ENCODE measurements around the gene TIA1. TPM values are rescaled to one million over a fixed set of nuclear protein-coding genes. Genes with fewer than 3 reads are reported as not detected.
A peak's percentile ranks its signal among the peaks of the same experiment; 100 is the strongest.
"Not testable (repeated sequence)": the region's sequence is repeated elsewhere in the genome, so short reads cannot be mapped to it uniquely, and the experiment has no call there.

TIA1 gene
- total RNA-seq, 5 donors from 2014 or later (not counting 1 experiment from before 2014, with no cell fraction given): 94.4 to 154 (median 148) TPM

GRCh38 chr2:70270323-70270722 lies 21.9 kb upstream of the TIA1 start:
- DNase-seq: no peak
- H3K4me1 ChIP-seq (ENCODE audit: control insufficient read depth in 1 of 2, extremely low read depth in 1 of 2, insufficient read depth in 2 of 2, low read length in 2 of 2): peaks cover 0 to 4% of the 10 kb centered on the region in 2 experiments
- WGBS (ENCODE audit: insufficient coverage): 100% methylated on average over 2 of the region's 3 CpGs
- H3K27me3 ChIP-seq (replicated peaks in 1 of 2; ENCODE audit: control insufficient read depth in 2 of 2, extremely low read depth in 1 of 2, insufficient read depth in 2 of 2, low read length in 1 of 2): no peaks in the 10 kb centered on the region
- H3K27me3 Mint-ChIP-seq: no peaks in the 10 kb centered on the region
- ChIA-PET POLR2A (no interaction called here), CTCF (no interaction called here)
- no peak overlapping the region for H3K27ac ChIP-seq (ENCODE audit: low read length)
- H3K9me3 Mint-ChIP-seq: no peaks in the 10 kb centered on the region
- H3K4me3 Mint-ChIP-seq: no peak overlapping the region
- peaks cover 7 to 20% of the 10 kb centered on the region in 2 donors for H3K36me3 ChIP-seq (ENCODE audit: control insufficient read depth in 2 of 2, extremely low read depth in 1 of 2, insufficient read depth in 1 of 2, low read length in 1 of 2)
- peaks cover 37% of the 10 kb centered on the region for H3K36me3 Mint-ChIP-seq
- ATAC-seq (replicated peaks in 1 of 4): no peak
- no peak overlapping the region for H3K4me3 ChIP-seq (ENCODE audit: control insufficient read depth in 1 of 2, extremely low read depth in 1 of 2, low read length in 1 of 2)
- no peak overlapping the region for H3K27ac Mint-ChIP-seq
- H3K4me1 Mint-ChIP-seq: peaks cover 10 to 11% (median 11%) of the 10 kb centered on the region in 3 donors
- no peaks in the 10 kb centered on the region for H3K9me3 ChIP-seq

- H3K4me3 Mint-ChIP-seq; H3K27me3 ChIP-seq (replicated peaks in 1 of 2; ENCODE audit: control insufficient read depth in 2 of 2, extremely low read depth in 1 of 2, insufficient read depth in 2 of 2, low read length in 1 of 2); H3K27ac Mint-ChIP-seq; H3K27me3 Mint-ChIP-seq; H3K4me3 ChIP-seq (ENCODE audit: control insufficient read depth in 1 of 2, extremely low read depth in 1 of 2, low read length in 1 of 2); ATAC-seq (replicated peaks in 1 of 4); H3K4me1 ChIP-seq (ENCODE audit: control insufficient read depth in 1 of 2, extremely low read depth in 1 of 2, insufficient read depth in 2 of 2, low read length in 2 of 2); H3K9me3 Mint-ChIP-seq; CTCF ChIA-PET; H3K9me3 ChIP-seq; DNase-seq; POLR2A ChIA-PET; H3K27ac ChIP-seq (ENCODE audit: low read length): not testable (repeated sequence)
- H3K36me3 Mint-ChIP-seq: peaks cover 33% of the 10 kb centered on the region
- peaks cover 3 to 17% of the 10 kb centered on the region in 2 donors for H3K36me3 ChIP-seq (ENCODE audit: control insufficient read depth in 2 of 2, extremely low read depth in 1 of 2, insufficient read depth in 1 of 2, low read length in 1 of 2)
- WGBS (ENCODE audit: insufficient coverage): 96% methylated on average over 10 of the region's 18 CpGs
- peaks cover 12 to 13% (median 13%) of the 10 kb centered on the region in 3 donors for H3K4me1 Mint-ChIP-seq
Observed at GRCh38 chr2:70269422-70270302, 21.2 kb upstream of the TIA1 start.

- CTCF ChIA-PET; H3K27me3 Mint-ChIP-seq; POLR2A ChIA-PET; ATAC-seq (replicated peaks in 1 of 4); H3K4me3 ChIP-seq (ENCODE audit: control insufficient read depth in 1 of 2, extremely low read depth in 1 of 2, low read length in 1 of 2); DNase-seq; H3K9me3 Mint-ChIP-seq; H3K27ac ChIP-seq (ENCODE audit: low read length); H3K9me3 ChIP-seq; H3K27me3 ChIP-seq (replicated peaks in 1 of 2; ENCODE audit: control insufficient read depth in 2 of 2, extremely low read depth in 1 of 2, insufficient read depth in 2 of 2, low read length in 1 of 2); H3K4me3 Mint-ChIP-seq; H3K27ac Mint-ChIP-seq; H3K4me1 ChIP-seq (ENCODE audit: control insufficient read depth in 1 of 2, extremely low read depth in 1 of 2, insufficient read depth in 2 of 2, low read length in 2 of 2): not testable (repeated sequence)
- Mint-ChIP-seq H3K4me1 (peaks cover 13 to 16% (median 14%) of the 10 kb centered on the region in 3 donors), H3K36me3 (peaks cover 34% of the 10 kb centered on the region)
- H3K36me3 ChIP-seq (ENCODE audit: control insufficient read depth in 2 of 2, extremely low read depth in 1 of 2, insufficient read depth in 1 of 2, low read length in 1 of 2): peaks cover 3 to 27% of the 10 kb centered on the region in 2 donors
- 93% methylated on average over 3 of the region's 30 CpGs for WGBS (ENCODE audit: insufficient coverage)
Observed at GRCh38 chr2:70266925-70267324, 18.5 kb upstream of the TIA1 start.

GRCh38 chr2:70261501-70261900 lies 13.1 kb upstream of the TIA1 start:
- no peak for ATAC-seq (replicated peaks in 1 of 4)
- DNase-seq: no peak
- H3K27ac ChIP-seq (ENCODE audit: low read length): no peak overlapping the region
- whole genome bisulfite sequencing (ENCODE audit: insufficient coverage): 100% methylated on average over 1 of the region's 1 CpG
- H3K4me3 ChIP-seq (ENCODE audit: control insufficient read depth in 1 of 2, extremely low read depth in 1 of 2, low read length in 1 of 2): no peak overlapping the region
- H3K4me3 Mint-ChIP-seq: no peak overlapping the region
- H3K9me3 Mint-ChIP-seq: no peaks in the 10 kb centered on the region
- no peak overlapping the region for H3K27ac Mint-ChIP-seq
- no peaks in the 10 kb centered on the region for H3K9me3 ChIP-seq
- H3K27me3 Mint-ChIP-seq: no peaks in the 10 kb centered on the region
- H3K27me3 ChIP-seq (replicated peaks in 1 of 2; ENCODE audit: control insufficient read depth in 2 of 2, extremely low read depth in 1 of 2, insufficient read depth in 2 of 2, low read length in 1 of 2): no peaks in the 10 kb centered on the region
- ChIA-PET POLR2A (interaction anchor here in 1 of 2 donors (1.2 kb wide), 1 partner anchor 31 kb away, joined by 3 read pairs; no protein-coding TSS in a partner anchor), CTCF (no interaction called here)
- peaks cover 0 to 33% of the 10 kb centered on the region in 2 donors for H3K36me3 ChIP-seq (ENCODE audit: control insufficient read depth in 2 of 2, extremely low read depth in 1 of 2, insufficient read depth in 1 of 2, low read length in 1 of 2)
- H3K4me1 Mint-ChIP-seq: peaks cover 52 to 54% (median 54%) of the 10 kb centered on the region in 3 donors
- peaks cover 14 to 26% of the 10 kb centered on the region in 2 experiments for H3K4me1 ChIP-seq (ENCODE audit: control insufficient read depth in 1 of 2, extremely low read depth in 1 of 2, insufficient read depth in 2 of 2, low read length in 2 of 2)
- H3K36me3 Mint-ChIP-seq: peaks cover 32% of the 10 kb centered on the region

GRCh38 chr2:70258532-70258875 lies 10.1 kb upstream of the TIA1 start:
- CTCF ChIA-PET: interaction anchor here in 1 of 2 donors (0.6 to 2.7 kb wide), 12 partner anchors 10 to 345 kb away, joined by 3 to 17 read pairs (median 4); partner anchors contain the start of genes FAM136A, MXD1, SNRPG and TIA1
- peak overlapping the region; percentile 85 to 86 for H3K27ac Mint-ChIP-seq
- H3K4me1 Mint-ChIP-seq: peaks cover 39 to 44% (median 43%) of the 10 kb centered on the region in 3 donors
- Histone ChIP-seq H3K4me3 (ENCODE audit: control insufficient read depth in 1 of 2, extremely low read depth in 1 of 2, low read length in 1 of 2) (peak overlapping the region; percentile 41 to 72), H3K27me3 (replicated peaks in 1 of 2; ENCODE audit: control insufficient read depth in 2 of 2, extremely low read depth in 1 of 2, insufficient read depth in 2 of 2, low read length in 1 of 2) (no peaks in the 10 kb centered on the region), H3K9me3 (no peaks in the 10 kb centered on the region), H3K4me1 (ENCODE audit: control insufficient read depth in 1 of 2, extremely low read depth in 1 of 2, insufficient read depth in 2 of 2, low read length in 2 of 2) (peaks cover 5 to 20% of the 10 kb centered on the region in 2 experiments), H3K36me3 (ENCODE audit: control insufficient read depth in 2 of 2, extremely low read depth in 1 of 2, insufficient read depth in 1 of 2, low read length in 1 of 2) (peaks cover 0 to 19% of the 10 kb centered on the region in 2 donors), H3K27ac (ENCODE audit: low read length) (no peak overlapping the region)
- peak overlapping the region; percentile 85 to 91 (median 86) for H3K4me3 Mint-ChIP-seq
- no peaks in the 10 kb centered on the region for H3K27me3 Mint-ChIP-seq
- H3K9me3 Mint-ChIP-seq: no peaks in the 10 kb centered on the region
- ATAC-seq (replicated peaks in 1 of 4) (peak in 2 of 4 experiments; percentile 15 to 26), DNase-seq (peak in 2 of 35 experiments; percentile 3 to 5)
- peaks cover 18% of the 10 kb centered on the region for H3K36me3 Mint-ChIP-seq
- 24% methylated on average over 12 of the region's 12 CpGs for WGBS (ENCODE audit: insufficient coverage)
- POLR2A ChIA-PET: interaction anchor here (0.8 to 1.9 kb wide), 4 partner anchors 9 to 344 kb away, joined by 3 to 17 read pairs (median 8); partner anchors contain the start of genes MXD1 (in 1 of the 2) and SNRPG (in 1 of the 2)

- peaks cover 26 to 29% (median 27%) of the 10 kb centered on the region in 3 donors for H3K4me1 Mint-ChIP-seq
- no peak overlapping the region for H3K4me3 ChIP-seq (ENCODE audit: control insufficient read depth in 1 of 2, extremely low read depth in 1 of 2, low read length in 1 of 2)
- no peaks in the 10 kb centered on the region for H3K9me3 ChIP-seq
- H3K27ac ChIP-seq (ENCODE audit: low read length): no peak overlapping the region
- DNase-seq: no peak
- peaks cover 0 to 8% of the 10 kb centered on the region in 2 donors for H3K36me3 ChIP-seq (ENCODE audit: control insufficient read depth in 2 of 2, extremely low read depth in 1 of 2, insufficient read depth in 1 of 2, low read length in 1 of 2)
- no peaks in the 10 kb centered on the region for H3K9me3 Mint-ChIP-seq
- ATAC-seq (replicated peaks in 1 of 4): no peak
- H3K4me1 ChIP-seq (ENCODE audit: control insufficient read depth in 1 of 2, extremely low read depth in 1 of 2, insufficient read depth in 2 of 2, low read length in 2 of 2): peaks cover 5 to 20% of the 10 kb centered on the region in 2 experiments
- H3K27me3 ChIP-seq (replicated peaks in 1 of 2; ENCODE audit: control insufficient read depth in 2 of 2, extremely low read depth in 1 of 2, insufficient read depth in 2 of 2, low read length in 1 of 2): no peaks in the 10 kb centered on the region
- peak overlapping the region in 1 of 3 donors; percentile 24 for H3K4me3 Mint-ChIP-seq
- no peak overlapping the region for H3K27ac Mint-ChIP-seq
- WGBS (ENCODE audit: insufficient coverage): 100% methylated on average over 2 of the region's 8 CpGs
- CTCF ChIA-PET: interaction anchor here (0.5 to 0.6 kb wide), 3 partner anchors 34 to 1076 kb away, joined by 3 to 11 read pairs (median 6); partner anchors contain the start of gene ZNF638 (in 1 of the 2)
- POLR2A ChIA-PET: no interaction called here
- H3K36me3 Mint-ChIP-seq: peaks cover 3% of the 10 kb centered on the region
- H3K27me3 Mint-ChIP-seq: no peaks in the 10 kb centered on the region
Observed at GRCh38 chr2:70255637-70256314, 7.3 kb upstream of the TIA1 start.

Measured in T-cell (primary cell).